Anterior cingulate cortex (tissue), 58 donors: Measurements from ENCODE around the gene LMNB1.
"Not testable (repeated sequence)": the region's sequence is repeated elsewhere in the genome, so short reads cannot be mapped to it uniquely, and the experiment has no call there.

ENCODE experiments used
- DNase-seq, 58 donors: peaks; one replicate each; lab custom pipeline; 2025; lab: John Stamatoyannopoulos, UW

The LMNB1 gene

GRCh38 chr5:126776499-126777256 lies at the start of gene LMNB1:
Gene LMNB1 (plus strand): TSS chr5:126777136. CDS start chr5:126777509, 373 bp downstream.
- peak; percentile 54 to 94 (median 88) for DNase-seq

GRCh38 chr5:126732716-126733115 lies 44.2 kb upstream of the LMNB1 start:
- no peak for DNase-seq

GRCh38 chr5:126734573-126734972 lies 42.4 kb upstream of the LMNB1 start:
- DNase-seq: not testable (repeated sequence)

- DNase-seq: no peak
Observed at GRCh38 chr5:126736141-126736540, 40.8 kb upstream of the LMNB1 start.

GRCh38 chr5:126741361-126741760 lies 35.6 kb upstream of the LMNB1 start:
- DNase-seq: no peak

GRCh38 chr5:126742425-126742824 lies 34.5 kb upstream of the LMNB1 start:
- DNase-seq: no peak

GRCh38 chr5:126744836-126745235 lies 32.1 kb upstream of the LMNB1 start:
- DNase-seq: no peak

- DNase-seq: no peak
Observed at GRCh38 chr5:126745259-126745992, 31.5 kb upstream of the LMNB1 start.

GRCh38 chr5:126746290-126746689 lies 30.6 kb upstream of the LMNB1 start:
- DNase-seq: no peak

- DNase-seq: no peak
Observed at GRCh38 chr5:126752081-126752785, 24.7 kb upstream of the LMNB1 start.

GRCh38 chr5:126753227-126753626 lies 23.7 kb upstream of the LMNB1 start:
- no peak for DNase-seq

- no peak for DNase-seq
Observed at GRCh38 chr5:126754609-126755008, 22.3 kb upstream of the LMNB1 start.

GRCh38 chr5:126755593-126755992 lies 21.3 kb upstream of the LMNB1 start:
- DNase-seq: no peak

GRCh38 chr5:126757713-126758357 lies 19.1 kb upstream of the LMNB1 start:
- DNase-seq: no peak

GRCh38 chr5:126763371-126763770 lies 13.6 kb upstream of the LMNB1 start:
- no peak for DNase-seq

GRCh38 chr5:126769703-126770102 lies 7.2 kb upstream of the LMNB1 start:
- DNase-seq: no peak

GRCh38 chr5:126773536-126773935 lies 3.4 kb upstream of the LMNB1 start:
- not testable (repeated sequence) for DNase-seq

- DNase-seq: not testable (repeated sequence)
Observed at GRCh38 chr5:126774595-126774994, 2.3 kb upstream of the LMNB1 start.

- peak in 52 of 58 donors; percentile 12 to 78 (median 54) for DNase-seq
Observed at GRCh38 chr5:126777257-126777974, 480 bp downstream of the LMNB1 start.
